ENCODE measurements around the gene PRKCG.
"Not testable (repeated sequence)": the region's sequence is repeated elsewhere in the genome, so short reads cannot be mapped to it uniquely, and the experiment has no call there.

The PRKCG gene

DNA sequence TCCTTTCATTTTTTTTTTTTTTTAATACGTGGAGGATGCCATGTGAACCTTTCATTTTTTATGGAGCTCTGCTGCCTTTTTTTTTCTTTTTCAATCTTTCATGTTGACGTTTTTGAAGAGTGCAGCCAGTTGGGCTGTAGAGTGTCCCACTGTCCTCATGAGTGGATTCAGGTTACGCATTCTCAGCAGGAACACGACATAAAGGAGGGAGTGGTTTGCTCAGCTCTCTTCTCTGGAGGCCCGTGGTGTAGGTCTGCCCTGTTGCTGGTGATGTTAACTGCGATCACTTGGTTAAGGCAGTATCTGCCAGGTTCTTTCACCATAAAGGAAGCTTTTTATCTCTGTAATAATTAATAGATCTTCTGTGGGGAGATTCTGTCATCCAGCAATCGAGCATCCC, 54.0 kb downstream of the PRKCG start:
- no peak for DNase-seq (ENCODE audit: low read depth in 2 of 3, low spot score in 2 of 3)

DNA sequence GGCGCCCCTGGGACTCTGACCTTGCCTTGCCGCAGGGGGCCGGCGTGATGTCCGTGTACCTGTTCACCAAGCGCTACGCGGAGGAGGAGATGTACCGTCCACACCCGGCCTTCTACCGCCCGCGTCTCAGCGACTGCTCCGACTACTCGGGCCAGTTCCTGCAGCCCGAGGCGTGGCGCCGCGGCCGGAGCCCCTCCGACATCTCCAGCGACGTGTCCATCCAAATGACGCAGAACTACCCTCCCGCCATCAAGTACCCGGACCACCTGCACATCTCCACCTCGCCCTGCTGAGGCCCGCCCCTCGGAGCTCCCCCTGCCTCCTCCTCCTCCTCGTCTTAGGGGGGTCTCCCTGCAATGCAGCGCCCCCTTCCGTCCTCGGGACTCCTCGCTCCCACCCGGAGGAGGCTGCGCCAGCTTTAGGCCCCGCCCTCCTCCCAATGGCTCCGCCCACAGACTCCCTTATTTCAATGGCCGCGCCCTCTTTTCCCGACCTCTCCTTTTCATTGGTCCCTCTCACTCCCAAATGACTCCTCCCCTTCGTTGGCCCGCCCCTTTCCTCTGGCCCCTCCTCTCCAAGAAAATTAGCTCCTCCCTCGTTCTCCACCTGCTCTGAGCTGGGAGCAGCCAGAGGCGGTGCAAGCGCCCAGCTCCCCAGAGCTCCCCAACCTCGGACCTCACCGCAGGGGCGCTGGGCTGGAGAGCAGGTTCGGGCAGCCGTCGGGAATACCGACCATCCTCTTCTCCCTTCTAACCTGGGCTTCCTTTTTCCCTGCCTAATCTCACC, 60.2 kb downstream of the PRKCG start:
- DNase-seq (ENCODE audit: low read depth in 2 of 3, low spot score in 2 of 3), result no peak

DNA sequence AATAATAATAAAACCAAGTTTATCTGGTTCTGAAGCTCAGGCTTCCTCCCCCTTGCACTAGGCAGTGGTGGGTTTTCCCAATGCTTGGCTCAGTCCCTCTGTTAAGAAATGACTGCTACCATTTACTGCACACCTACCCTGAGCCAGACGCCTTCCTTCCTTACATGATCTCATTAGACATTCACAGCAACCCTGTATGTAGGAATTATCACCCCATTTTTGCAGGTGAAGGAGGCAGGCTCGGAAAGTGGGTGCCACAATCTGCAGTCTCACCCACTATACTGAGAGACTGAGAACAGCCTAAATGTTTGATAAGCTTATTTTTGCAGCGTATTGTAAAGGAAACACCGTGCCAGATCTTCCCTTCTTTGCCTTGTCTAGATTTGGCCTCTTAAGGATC, 62.4 kb downstream of the PRKCG start:
- DNase-seq (ENCODE audit: low read depth in 2 of 3, low spot score in 2 of 3), result no peak

DNA sequence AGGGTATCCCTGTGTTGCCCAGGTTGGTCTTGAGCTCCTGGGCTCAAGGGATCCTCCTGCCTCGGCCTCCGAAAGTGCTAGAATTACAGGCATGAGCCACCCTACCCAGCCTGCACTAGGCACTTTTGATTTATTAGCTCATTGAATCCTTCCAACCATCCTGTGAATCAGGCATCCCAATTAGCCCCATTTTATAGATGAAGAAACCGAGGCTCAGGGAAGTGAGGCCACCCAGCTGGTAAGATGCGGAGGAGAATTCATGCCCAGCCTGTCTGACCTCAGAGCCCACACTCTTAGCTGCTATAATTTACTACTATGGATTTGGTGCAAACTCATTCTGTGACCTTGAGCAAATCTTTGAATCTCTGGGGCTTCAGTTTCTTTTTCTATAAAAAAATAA, 62.9 kb downstream of the PRKCG start:
- DNase-seq (ENCODE audit: low read depth in 2 of 3, low spot score in 2 of 3), result no peak

DNA sequence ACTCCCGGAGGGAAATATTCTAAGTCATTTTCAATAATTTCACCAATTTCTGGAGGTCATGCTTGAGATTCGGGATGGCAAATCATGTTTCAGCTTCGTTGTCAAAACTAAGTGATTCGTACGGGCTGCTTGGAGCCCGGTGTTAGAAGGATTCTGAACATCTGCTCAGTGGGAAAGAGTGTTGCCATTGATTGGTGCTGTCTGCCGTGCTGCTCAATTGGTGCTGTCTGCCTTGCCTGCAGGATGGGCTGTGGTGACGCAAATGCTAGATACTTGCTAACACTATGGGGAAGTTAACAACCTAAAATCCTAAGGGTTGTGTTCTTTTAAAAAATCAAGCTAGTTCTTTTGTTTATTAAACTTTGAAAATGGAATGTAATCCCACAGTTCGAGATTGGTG, 63.4 kb downstream of the PRKCG start:
- DNase-seq (ENCODE audit: low read depth in 2 of 3, low spot score in 2 of 3), result no peak

DNA sequence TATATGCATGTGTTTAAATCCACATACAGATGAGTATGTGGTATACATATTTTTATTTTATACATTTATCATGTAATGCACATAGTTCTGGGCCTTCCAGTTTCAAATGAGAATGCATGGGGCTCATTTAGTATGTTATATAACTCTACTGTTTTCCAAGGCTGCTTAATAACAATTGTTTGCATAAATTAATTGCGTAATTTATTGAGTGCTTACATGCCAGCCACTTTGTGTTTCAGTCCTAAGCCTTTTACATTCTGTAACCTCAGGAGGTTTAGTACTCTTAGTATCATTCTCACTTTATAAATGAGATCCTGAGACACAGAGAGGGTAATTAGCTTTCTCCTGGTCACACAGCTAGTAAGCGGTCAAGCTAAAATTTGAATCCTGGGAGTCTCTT, 64.0 kb downstream of the PRKCG start:
- DNase-seq (ENCODE audit: low read depth in 2 of 3, low spot score in 2 of 3), result no peak

DNA sequence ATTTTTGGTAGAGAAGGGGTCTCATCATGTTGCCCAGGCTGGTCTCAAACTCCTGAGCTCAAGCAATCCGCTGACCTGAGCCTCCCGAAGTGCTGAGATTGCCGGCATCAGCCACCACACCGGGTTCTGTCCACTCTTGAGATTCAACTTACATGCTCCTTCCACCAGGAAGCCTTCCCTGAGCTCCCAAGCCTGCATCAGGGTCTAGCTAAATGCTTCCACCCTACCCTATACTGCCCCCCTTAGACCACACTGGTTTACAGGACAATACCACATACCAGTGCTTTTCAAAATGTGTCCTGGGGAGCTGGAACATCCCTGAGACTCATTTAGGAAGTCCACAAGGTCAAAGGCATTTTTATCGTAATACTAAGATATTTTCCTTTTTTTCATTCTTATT, 65.6 kb downstream of the PRKCG start:
- DNase-seq (ENCODE audit: low read depth in 2 of 3, low spot score in 2 of 3), result no peak

DNA sequence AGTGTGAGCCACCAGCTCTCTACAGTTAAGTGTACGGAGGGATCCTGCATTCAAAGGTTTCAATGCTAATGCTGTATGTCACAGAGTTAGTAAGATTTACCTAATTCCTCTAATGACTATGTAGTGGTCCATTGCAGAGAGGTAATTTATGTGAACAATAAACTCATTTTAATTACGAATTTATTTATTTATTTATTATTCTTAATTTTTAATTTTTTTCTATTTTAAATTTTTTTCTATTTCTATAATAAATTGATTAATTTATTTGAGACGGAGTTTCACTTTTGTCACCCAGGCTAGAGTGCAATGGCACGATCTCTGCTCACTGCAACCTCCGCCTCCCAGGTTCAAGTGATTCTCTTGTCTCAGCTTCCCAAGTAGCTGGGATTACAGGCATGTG, 66.6 kb downstream of the PRKCG start:
- DNase-seq (ENCODE audit: low read depth in 2 of 3, low spot score in 2 of 3), result not testable (repeated sequence)

DNA sequence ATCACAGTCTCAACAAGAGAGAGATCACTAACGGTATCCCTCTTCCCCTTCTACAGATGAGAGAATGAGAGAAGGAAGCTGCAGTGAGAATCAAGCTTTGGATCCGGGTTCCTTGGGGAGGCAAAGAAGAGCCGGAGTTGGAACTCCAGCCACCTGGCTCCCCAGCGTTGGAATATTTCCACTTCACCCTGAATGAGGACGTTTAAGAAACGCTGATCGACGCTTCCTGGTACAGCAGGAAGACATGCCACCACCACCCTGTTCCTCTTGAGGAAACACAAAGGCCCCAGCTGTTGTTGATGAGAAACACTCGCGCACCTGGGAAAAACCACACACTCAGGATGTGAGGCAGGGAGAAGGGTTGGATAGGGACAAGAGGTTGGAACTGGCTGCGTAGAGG, 69.4 kb downstream of the PRKCG start:
- DNase-seq (ENCODE audit: low read depth in 2 of 3, low spot score in 2 of 3), result no peak

DNA sequence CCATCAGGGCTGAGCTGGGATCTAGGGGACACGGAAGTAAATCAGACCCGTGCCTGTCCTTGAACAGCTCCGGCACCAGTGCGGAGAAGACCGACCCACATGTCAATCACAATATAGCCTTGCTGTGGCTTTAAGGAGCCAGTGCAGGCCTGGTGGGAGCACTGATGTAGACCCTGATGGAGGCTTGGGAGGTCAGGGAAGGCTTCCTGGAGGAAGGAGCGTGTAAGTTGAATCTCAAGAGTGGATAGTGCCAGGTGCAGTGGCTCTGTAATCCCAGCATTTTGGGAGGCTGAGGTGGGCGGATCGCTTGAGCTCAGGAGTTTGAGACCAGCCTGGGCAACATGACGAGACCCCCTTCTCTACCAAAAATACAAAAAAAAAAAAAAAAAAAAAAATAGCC, 70.0 kb downstream of the PRKCG start:
- no peak for DNase-seq (ENCODE audit: low read depth in 2 of 3, low spot score in 2 of 3)

DNA sequence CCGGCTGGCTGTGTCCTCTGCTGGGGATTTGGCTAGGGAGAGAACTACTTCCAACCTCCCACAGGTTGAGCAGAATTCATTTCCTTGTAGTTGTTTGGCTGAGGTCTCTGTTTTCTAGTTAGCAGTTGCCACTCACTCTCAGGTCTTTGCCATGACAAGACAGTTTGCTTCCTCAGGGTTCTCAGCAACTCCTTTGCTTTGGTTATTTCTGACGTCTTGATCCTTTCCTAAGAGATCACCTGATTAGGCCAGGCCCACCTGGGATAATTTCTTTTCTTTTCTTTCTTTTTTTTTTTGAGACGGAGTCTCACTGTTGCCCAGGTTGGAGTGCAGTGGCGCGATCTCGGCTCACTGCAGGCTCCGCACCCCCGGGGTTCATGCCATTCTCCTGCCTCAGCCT, 71.4 kb downstream of the PRKCG start:
- DNase-seq (ENCODE audit: low read depth in 2 of 3, low spot score in 2 of 3), result no peak

Data from activated CD8-positive, alpha-beta memory T cell treated with anti-CD3 and anti-CD28 coated beads for 48 hours (primary cell).